Fibroblast of the aortic adventitia (primary cell): ENCODE results near the gene SLC47A1. TPM values are rescaled to one million over a fixed set of nuclear protein-coding genes. Genes with fewer than 3 reads are reported as not detected.
"Not testable (repeated sequence)": the region's sequence is repeated elsewhere in the genome, so short reads cannot be mapped to it uniquely, and the experiment has no call there.

Experiments used
- DNase-seq: peaks from one replicate; pipeline ENCODE4 v3.0.0-alpha.2; 2010; ENCODE audit warnings: low read depth
- H3K4me3 ChIP-seq: 2 replicates; pipeline ENCODE4 v1.5.1; 2011; ENCODE audit warnings: low read depth, mild to moderate bottlenecking, control low read depth, low read length, moderate library complexity
- CTCF ChIP-seq: IDR thresholded peaks from 2 replicates; pipeline ENCODE4 v1.5.1; 2011; ENCODE audit warnings: mild to moderate bottlenecking, low read length, control low read depth, inconsistent platforms; ENCODE audit not compliant: insufficient read depth
- total RNA-seq: library from RNA; depleted of rRNA; stranded (reverse); fragments of >200 nt; gene quantifications from 2 replicates; pipeline ENCODE4 v1.2.3, GENCODE V29; 2012; ENCODE audit warnings: low replicate concordance

Gene SLC47A1
- total RNA-seq, 1 donor: 0.27 TPM

- DNase-seq: no peak
- no peak for TF ChIP-seq CTCF
- H3K4me3 ChIP-seq: no peak overlapping the region
These were observed 13.0 kb upstream of the SLC47A1 start for GRCh38 chr17:19520641-19521040.

- no peak for TF ChIP-seq CTCF
- H3K4me3 ChIP-seq: no peak overlapping the region
- no peak for DNase-seq
These were observed 10.0 kb upstream of the SLC47A1 start for GRCh38 chr17:19523690-19524089.

GRCh38 chr17:19526950-19527349, 6.7 kb upstream of the SLC47A1 start:
- DNase-seq, H3K4me3 ChIP-seq: not testable (repeated sequence)

GRCh38 chr17:19531780-19532501, 1.7 kb upstream of the SLC47A1 start:
- H3K4me3 ChIP-seq: no peak overlapping the region
- no peak for TF ChIP-seq CTCF
- no peak for DNase-seq

GRCh38 chr17:19533036-19533717, 477 bp upstream of the SLC47A1 start:
- TF ChIP-seq CTCF: no peak
- H3K4me3 ChIP-seq: peak overlapping the region; percentile 31
- no peak for DNase-seq

GRCh38 chr17:19534562-19535149, 1.0 kb downstream of the SLC47A1 start:
- TF ChIP-seq CTCF: no peak
- peak; percentile 16 for DNase-seq
- H3K4me3 ChIP-seq: peak overlapping the region; percentile 60

- no peak for TF ChIP-seq CTCF
- no peak overlapping the region for H3K4me3 ChIP-seq
- DNase-seq: no peak
These were observed 3.5 kb downstream of the SLC47A1 start for GRCh38 chr17:19537111-19537510.
